Endothelial cell (in vitro differentiated cells): ENCODE results near the gene PLCG1. TPM values are rescaled to one million over a fixed set of nuclear protein-coding genes. Genes with fewer than 3 reads are reported as not detected.

Experiments
- DNase-seq: peaks from one replicate; pipeline ENCODE4 v3.0.0; 2021; ENCODE audit warnings: low spot score
- H3K27ac Mint-ChIP-seq: one replicate; pipeline ENCODE4 v1.8.0; 2021; ENCODE audit warnings: mixed read lengths, inconsistent platforms; ENCODE audit not compliant: unreplicated experiment
- H3K27me3 Mint-ChIP-seq: one replicate; pipeline ENCODE4 v1.8.0; 2021; ENCODE audit warnings: mild to moderate bottlenecking, moderate library complexity, mixed read lengths, inconsistent platforms; ENCODE audit not compliant: unreplicated experiment
- H3K36me3 Mint-ChIP-seq: one replicate; pipeline ENCODE4 v1.8.0; 2021; ENCODE audit warnings: mild to moderate bottlenecking, low read depth, mixed read lengths, inconsistent platforms; ENCODE audit not compliant: unreplicated experiment
- H3K4me1 Mint-ChIP-seq: one replicate; pipeline ENCODE4 v1.8.0; 2021; ENCODE audit warnings: mild to moderate bottlenecking, mixed read lengths, inconsistent platforms; ENCODE audit not compliant: unreplicated experiment
- H3K4me3 Mint-ChIP-seq: one replicate; pipeline ENCODE4 v1.8.0; 2021; ENCODE audit warnings: mild to moderate bottlenecking, mixed read lengths, inconsistent platforms; ENCODE audit not compliant: unreplicated experiment
- H3K9me3 Mint-ChIP-seq: one replicate; pipeline ENCODE4 v1.8.0; 2021; ENCODE audit warnings: mixed read lengths, inconsistent platforms; ENCODE audit not compliant: unreplicated experiment
- total RNA-seq: library from RNA; stranded (reverse); fragmentation: NEBNext Ultra II Directional; extraction: Animal tissue kit (Norgen Biotek cat#: 25700); gene quantifications from one replicate; pipeline ENCODE4 v1.2.1, GENCODE V29; 2021; ENCODE audit not compliant: unreplicated experiment
- TF ChIP-seq, protein P1 (sequence below): fragments of 200-600 bp; sonication (generic); IDR thresholded peaks from one replicate; pipeline ENCODE4 v1.5.0; 2021; ENCODE audit warnings: antibody characterized with exemption; ENCODE audit not compliant: unreplicated experiment

Gene PLCG1
- total RNA-seq, 1 donor from 2014 or later, result 456 TPM

DNA sequence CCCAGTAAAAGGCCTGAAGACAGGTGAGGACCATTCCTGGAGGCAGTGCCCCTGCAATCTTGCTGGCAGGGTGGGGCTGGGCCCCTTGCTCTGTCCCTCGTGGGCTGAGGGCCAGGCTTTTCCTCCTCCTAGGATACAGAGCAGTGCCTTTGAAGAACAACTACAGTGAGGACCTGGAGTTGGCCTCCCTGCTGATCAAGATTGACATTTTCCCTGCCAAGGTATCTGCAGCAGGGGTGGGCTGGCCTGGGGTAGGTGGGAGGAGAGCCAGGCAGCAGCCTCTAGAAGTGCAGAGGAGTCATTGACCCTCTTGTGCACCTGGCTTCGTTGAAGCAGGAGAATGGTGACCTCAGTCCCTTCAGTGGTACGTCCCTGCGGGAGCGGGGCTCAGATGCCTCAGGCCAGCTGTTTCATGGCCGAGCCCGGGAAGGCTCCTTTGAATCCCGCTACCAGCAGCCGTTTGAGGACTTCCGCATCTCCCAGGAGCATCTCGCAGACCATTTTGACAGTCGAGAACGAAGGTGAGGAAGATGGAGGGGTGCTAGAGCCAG, 36.5 kb downstream of the PLCG1 start:
- H3K27me3 Mint-ChIP-seq, result peaks cover 17% of the 10 kb centered on the region
- no peak overlapping the region for H3K27ac Mint-ChIP-seq
- DNase-seq, result no peak
- TF ChIP-seq, protein P1, sequence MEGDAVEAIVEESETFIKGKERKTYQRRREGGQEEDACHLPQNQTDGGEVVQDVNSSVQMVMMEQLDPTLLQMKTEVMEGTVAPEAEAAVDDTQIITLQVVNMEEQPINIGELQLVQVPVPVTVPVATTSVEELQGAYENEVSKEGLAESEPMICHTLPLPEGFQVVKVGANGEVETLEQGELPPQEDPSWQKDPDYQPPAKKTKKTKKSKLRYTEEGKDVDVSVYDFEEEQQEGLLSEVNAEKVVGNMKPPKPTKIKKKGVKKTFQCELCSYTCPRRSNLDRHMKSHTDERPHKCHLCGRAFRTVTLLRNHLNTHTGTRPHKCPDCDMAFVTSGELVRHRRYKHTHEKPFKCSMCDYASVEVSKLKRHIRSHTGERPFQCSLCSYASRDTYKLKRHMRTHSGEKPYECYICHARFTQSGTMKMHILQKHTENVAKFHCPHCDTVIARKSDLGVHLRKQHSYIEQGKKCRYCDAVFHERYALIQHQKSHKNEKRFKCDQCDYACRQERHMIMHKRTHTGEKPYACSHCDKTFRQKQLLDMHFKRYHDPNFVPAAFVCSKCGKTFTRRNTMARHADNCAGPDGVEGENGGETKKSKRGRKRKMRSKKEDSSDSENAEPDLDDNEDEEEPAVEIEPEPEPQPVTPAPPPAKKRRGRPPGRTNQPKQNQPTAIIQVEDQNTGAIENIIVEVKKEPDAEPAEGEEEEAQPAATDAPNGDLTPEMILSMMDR, result no peak
- peaks cover 66% of the 10 kb centered on the region for H3K36me3 Mint-ChIP-seq
- H3K4me3 Mint-ChIP-seq, result peak overlapping the region; percentile 62
- peaks cover 5% of the 10 kb centered on the region for H3K4me1 Mint-ChIP-seq
- H3K9me3 Mint-ChIP-seq, result no peaks in the 10 kb centered on the region

DNA sequence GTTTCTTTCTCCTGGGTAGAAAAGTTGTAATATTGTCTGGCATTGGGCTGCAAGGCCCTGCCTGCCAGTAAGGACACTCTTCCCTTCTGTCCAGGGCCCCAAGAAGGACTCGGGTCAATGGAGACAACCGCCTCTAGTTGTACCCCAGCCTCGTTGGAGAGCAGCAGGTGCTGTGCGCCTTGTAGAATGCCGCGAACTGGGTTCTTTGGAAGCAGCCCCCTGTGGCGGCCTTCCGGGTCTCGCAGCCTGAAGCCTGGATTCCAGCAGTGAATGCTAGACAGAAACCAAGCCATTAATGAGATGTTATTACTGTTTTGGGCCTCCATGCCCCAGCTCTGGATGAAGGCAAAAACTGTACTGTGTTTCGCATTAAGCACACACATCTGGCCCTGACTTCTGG, 37.0 kb downstream of the PLCG1 start:
- Mint-ChIP-seq H3K4me3 (peak overlapping the region; percentile 51), H3K36me3 (peaks cover 69% of the 10 kb centered on the region), H3K27me3 (peaks cover 17% of the 10 kb centered on the region), H3K4me1 (peaks cover 5% of the 10 kb centered on the region), H3K27ac (peak overlapping the region; percentile 30), H3K9me3 (no peaks in the 10 kb centered on the region)
- no peak for DNase-seq
- TF ChIP-seq, protein P1, result no peak

DNA sequence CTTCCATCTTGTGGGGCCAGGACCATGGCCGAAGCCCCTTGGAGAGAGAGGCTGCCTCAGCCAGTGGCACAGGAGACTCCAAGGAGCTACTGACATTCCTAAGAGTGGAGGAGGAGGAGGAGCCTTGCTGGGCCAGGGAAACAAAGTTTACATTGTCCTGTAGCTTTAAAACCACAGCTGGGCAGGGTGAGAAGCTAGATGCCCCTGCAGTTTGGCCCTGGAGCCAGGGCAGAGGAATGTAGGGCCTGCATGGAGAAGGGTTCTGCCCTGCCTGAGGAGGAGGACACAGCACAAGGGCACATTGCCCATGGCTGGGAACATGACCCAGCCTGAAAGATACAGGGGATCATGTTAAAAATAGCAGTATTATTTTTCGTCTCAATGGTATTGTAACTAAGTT, 37.4 kb downstream of the PLCG1 start:
- peak overlapping the region; percentile 51 for H3K4me3 Mint-ChIP-seq
- peaks cover 16% of the 10 kb centered on the region for H3K27me3 Mint-ChIP-seq
- DNase-seq, result no peak
- no peaks in the 10 kb centered on the region for H3K9me3 Mint-ChIP-seq
- TF ChIP-seq, protein P1, result no peak
- H3K27ac Mint-ChIP-seq, result no peak overlapping the region
- peaks cover 66% of the 10 kb centered on the region for H3K36me3 Mint-ChIP-seq
- H3K4me1 Mint-ChIP-seq, result peaks cover 5% of the 10 kb centered on the region

DNA sequence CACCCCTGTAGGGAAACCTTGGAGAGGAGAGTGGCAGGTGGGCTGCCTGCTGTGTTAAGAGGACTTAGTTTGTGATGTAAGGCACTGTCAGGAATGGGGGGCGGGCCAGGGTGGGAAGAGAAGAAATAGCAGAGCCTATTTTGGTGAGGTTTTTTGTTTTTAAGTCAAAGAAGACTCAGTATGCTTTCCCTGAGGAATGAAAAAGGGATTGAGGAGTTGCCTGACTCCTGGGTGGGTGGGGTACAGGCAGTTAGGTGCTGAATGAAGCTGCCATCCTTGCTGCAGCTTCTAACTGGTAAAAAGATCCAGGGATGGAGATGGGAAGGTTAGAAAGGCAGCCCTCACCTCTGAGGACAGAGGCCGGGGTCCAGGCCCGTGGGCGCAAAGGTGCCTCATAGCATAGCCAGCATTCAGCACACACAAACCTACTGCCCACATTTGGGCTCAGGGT, 37.9 kb downstream of the PLCG1 start:
- no peak for DNase-seq
- Mint-ChIP-seq H3K27me3 (peaks cover 16% of the 10 kb centered on the region), H3K9me3 (no peaks in the 10 kb centered on the region), H3K27ac (no peak overlapping the region), H3K36me3 (peaks cover 62% of the 10 kb centered on the region), H3K4me1 (peaks cover 4% of the 10 kb centered on the region), H3K4me3 (no peak overlapping the region)
- TF ChIP-seq, protein P1, result no peak

DNA sequence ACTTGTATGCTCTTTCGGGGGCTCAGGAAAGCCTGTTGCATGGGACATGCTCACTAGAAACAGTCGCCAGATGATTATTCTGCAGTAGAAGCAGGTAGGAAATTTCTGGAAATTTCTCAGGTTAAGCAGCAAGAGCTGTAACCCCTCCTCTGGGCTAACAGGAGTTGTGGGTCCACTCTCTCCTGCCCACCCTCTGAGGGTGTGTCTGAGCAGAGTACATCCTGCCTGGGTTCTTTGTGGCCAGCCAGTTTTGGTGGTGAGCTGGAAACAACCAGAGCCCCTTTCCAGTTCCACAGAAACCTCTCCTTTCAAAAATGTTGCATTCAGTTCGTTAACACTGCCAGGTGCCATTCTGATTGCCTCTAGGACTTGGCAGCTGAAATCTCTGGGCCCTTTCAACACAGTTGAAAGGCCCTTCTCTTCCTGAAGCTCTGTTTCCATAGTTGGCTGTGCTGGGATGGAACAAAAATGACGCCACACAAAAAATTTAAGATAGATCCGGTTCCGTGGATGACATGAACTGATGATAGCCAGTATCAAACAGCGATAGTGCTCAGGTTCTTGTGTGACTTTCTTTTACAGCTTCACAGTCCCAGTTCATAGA, 38.5 kb downstream of the PLCG1 start:
- DNase-seq, result no peak
- H3K36me3 Mint-ChIP-seq, result peaks cover 56% of the 10 kb centered on the region
- H3K9me3 Mint-ChIP-seq, result no peaks in the 10 kb centered on the region
- H3K27me3 Mint-ChIP-seq, result peaks cover 12% of the 10 kb centered on the region
- TF ChIP-seq, protein P1, result no peak
- H3K4me3 Mint-ChIP-seq, result peak overlapping the region; percentile 48
- no peak overlapping the region for H3K27ac Mint-ChIP-seq
- peaks cover 3% of the 10 kb centered on the region for H3K4me1 Mint-ChIP-seq
